HepG2 (cell line): ENCODE results near the gene NRSN2. TPM values are rescaled to one million over a fixed set of nuclear protein-coding genes. Genes with fewer than 3 reads are reported as not detected.

Source experiments
- AHR ChIP-seq: IDR thresholded peaks from 2 replicates; pipeline ENCODE4 v1.6.1; 2018; ENCODE audit warnings: missing genetic modification reagents, missing compliant biosample characterization
- ASH2L ChIP-seq: fragments of 300-600, 200-600 bp; sonication (generic); IDR thresholded peaks from 2 replicates; pipeline ENCODE4 v1.7.0; 2017; ENCODE audit warnings: low read depth, mild to moderate bottlenecking, moderate library complexity, mixed read lengths, low read length; ENCODE audit not compliant: insufficient read length
- CBX5 ChIP-seq: sonication (generic); formaldehyde crosslinking; IDR thresholded peaks from 2 replicates; pipeline ENCODE4 v1.4.0; 2020; ENCODE audit warnings: missing genetic modification reagents, borderline replicate concordance
- E2F5 ChIP-seq: sonication (generic); formaldehyde crosslinking; conservative IDR thresholded peaks from 2 replicates; pipeline ENCODE4 v1.4.0; 2020; ENCODE audit warnings: missing genetic modification reagents
- HBP1 ChIP-seq: IDR thresholded peaks from 2 replicates; pipeline ENCODE4 v1.6.1; 2016; ENCODE audit warnings: low read depth, control low read depth
- HNRNPL ChIP-seq: fragments of 200-400 bp; formaldehyde crosslinking; IDR thresholded peaks from 2 replicates; pipeline ENCODE4 v1.6.1; 2017; ENCODE audit warnings: mild to moderate bottlenecking, low read depth, low read length
- HNRNPLL ChIP-seq: fragments of 200-400 bp; formaldehyde crosslinking; IDR thresholded peaks from 2 replicates; pipeline ENCODE4 v1.6.1; 2017; ENCODE audit warnings: mild to moderate bottlenecking, low read depth, low read length; ENCODE audit not compliant: poor library complexity, severe bottlenecking
- HOXD1 ChIP-seq: sonication (generic); formaldehyde crosslinking; IDR thresholded peaks from 2 replicates; pipeline ENCODE4 v1.5.0; 2020; ENCODE audit warnings: missing genetic modification reagents
- IKZF5 ChIP-seq: IDR thresholded peaks from 2 replicates; pipeline ENCODE4 v1.6.1; 2018; ENCODE audit warnings: missing genetic modification reagents, mild to moderate bottlenecking, missing compliant biosample characterization
- JUN ChIP-seq: sonication (generic); formaldehyde crosslinking; IDR thresholded peaks from 2 replicates; pipeline ENCODE4 v1.4.0; 2020; ENCODE audit warnings: mild to moderate bottlenecking, missing genetic modification reagents
- KDM5B ChIP-seq: sonication (generic); formaldehyde crosslinking; IDR thresholded peaks from 2 replicates; pipeline ENCODE4 v1.4.0; 2020; ENCODE audit warnings: missing genetic modification reagents, mild to moderate bottlenecking, borderline replicate concordance
- KLF11 ChIP-seq: IDR thresholded peaks from 2 replicates; pipeline ENCODE4 v1.6.1; 2016; ENCODE audit warnings: missing compliant biosample characterization
- MIER2 ChIP-seq: IDR thresholded peaks from 2 replicates; pipeline ENCODE4 v1.6.1; 2016; ENCODE audit warnings: missing biosample characterization, missing genetic modification reagents
- PAF1 ChIP-seq: IDR thresholded peaks from 2 replicates; pipeline ENCODE4 v1.6.1; 2016; ENCODE audit warnings: missing genetic modification reagents, missing compliant biosample characterization
- SYNCRIP ChIP-seq: fragments of 200-400 bp; formaldehyde crosslinking; IDR thresholded peaks from 2 replicates; pipeline ENCODE4 v1.6.1; 2018; ENCODE audit warnings: mild to moderate bottlenecking, low read depth, low read length; ENCODE audit not compliant: insufficient read depth
- TAF1 ChIP-seq: sonication (generic); formaldehyde crosslinking; IDR thresholded peaks from 2 replicates; pipeline ENCODE4 v1.4.0; 2020; ENCODE audit warnings: missing genetic modification reagents
- YEATS2 ChIP-seq: sonication (generic); formaldehyde crosslinking; IDR thresholded peaks from 2 replicates; pipeline ENCODE4 v1.4.0; 2020; ENCODE audit warnings: missing genetic modification reagents, borderline replicate concordance
- ZGPAT ChIP-seq: IDR thresholded peaks from 2 replicates; pipeline ENCODE4 v1.6.1; 2016; ENCODE audit warnings: mild to moderate bottlenecking
- ZNF335 ChIP-seq: sonication (generic); formaldehyde crosslinking; IDR thresholded peaks from 2 replicates; pipeline ENCODE4 v1.4.0; 2020; ENCODE audit warnings: missing genetic modification reagents
- ZNF563 ChIP-seq: sonication (generic); formaldehyde crosslinking; IDR thresholded peaks from 2 replicates; pipeline ENCODE4 v1.8.0; 2022; ENCODE audit warnings: mild to moderate bottlenecking, moderate library complexity, missing genetic modification reagents
- ZNF580 ChIP-seq: IDR thresholded peaks from 2 replicates; pipeline ENCODE4 v1.6.1; 2016; ENCODE audit warnings: low read depth, borderline replicate concordance
- ZNF672 ChIP-seq: sonication (generic); formaldehyde crosslinking; IDR thresholded peaks from 2 replicates; pipeline ENCODE4 v1.8.1; 2022; ENCODE audit warnings: missing genetic modification reagents
- ZNF777 ChIP-seq: sonication (generic); formaldehyde crosslinking; IDR thresholded peaks from 2 replicates; pipeline ENCODE4 v1.4.0; 2020; ENCODE audit warnings: missing genetic modification reagents
- ZSCAN5A ChIP-seq: sonication (generic); formaldehyde crosslinking; IDR thresholded peaks from 2 replicates; pipeline ENCODE4 v1.8.0; 2022; ENCODE audit warnings: mild to moderate bottlenecking, missing genetic modification reagents, borderline replicate concordance
- polyA plus RNA-seq, 8 experiments: library from polyadenylated mRNA; depleted of rRNA in 3 of 8; stranded (reverse) in 7 of 8; unstranded in 1 of 8; fragments of >200 nt; fragmentation: Illumina TruSeq in 4 of 8; extraction: Trizol in 4 of 8; gene quantifications; 2 replicates each; pipeline versions ENCODE4 v1.2.1 to v1.2.3, GENCODE V29; 2011 to 2016; ENCODE audit warnings: low read depth in 4 of 8, missing spikeins in 1 of 8, mixed read lengths in 1 of 8; ENCODE audit not compliant: insufficient read depth in 1 of 8
- total RNA-seq, 5 experiments: library from RNA; depleted of rRNA; stranded (reverse); fragments of >200 nt; fragmentation: Illumina TruSeq; extraction: Trizol; gene quantifications; 2 replicates each; pipeline ENCODE4 v1.2.3, GENCODE V29; 2016; ENCODE audit warnings: low read depth in 1 of 5

Gene NRSN2
- total and polyA plus RNA-seq, 2 of the 13 experiments (the other 11 are each of a cell fraction or from before 2014, with no cell fraction given) = 32.3 to 49.4 TPM

GRCh38 chr20:400454-401275 is 53.8 kb downstream of the NRSN2 start (continued):
- TF ChIP-seq HBP1 (peak; percentile 26; the same call in 1 of the 2 replicates), YEATS2 (no peak), HNRNPLL (no peak), HOXD1 (no peak), ZNF563 (CRISPR knock-in tag) (no peak), JUN (CRISPR knock-in tag) (no peak), MIER2 (0 out of 2 replicates have a peak, but pooled peaks have one; percentile 7), KDM5B (CRISPR knock-in tag) (no peak; the same call in 1 of the 2 replicates), IKZF5 (CRISPR knock-in tag) (peak; percentile 48; the same call in 1 of the 2 replicates), SYNCRIP (no peak), HNRNPL (no peak), ZNF580 (CRISPR knock-in tag) (peak; percentile 15; the same call in 1 of the 2 replicates), KLF11 (CRISPR knock-in tag) (0 out of 2 replicates have a peak, but pooled peaks have one; percentile 18), ZNF777 (0 out of 2 replicates have a peak, but pooled peaks have one; percentile 38), ZGPAT (CRISPR knock-in tag) (no peak), TAF1 (CRISPR knock-in tag) (peak; percentile 77), PAF1 (CRISPR knock-in tag) (peak; percentile 95), CBX5 (CRISPR knock-in tag) (peak; percentile 77; the same call in 1 of the 2 replicates), ZNF335 (CRISPR knock-in tag) (no peak), E2F5 (CRISPR knock-in tag) (no peak), AHR (peak; percentile 21), ASH2L (no peak), ZNF672 (CRISPR knock-in tag) (no peak), ZSCAN5A (CRISPR knock-in tag) (no peak)
